Measurements from ENCODE around the gene KLK1. TPM values are rescaled to one million over a fixed set of nuclear protein-coding genes. Genes with fewer than 3 reads are reported as not detected.

KLK1 gene
- total RNA-seq, 1 donor from 2014 or later: not detected

- DNase-seq (ENCODE audit: low spot score, unreplicated experiment): no peak
- Mint-ChIP-seq H3K36me3 (ENCODE audit: insufficient read depth) (no peaks in the 10 kb centered on the region), H3K4me1 (ENCODE audit: low read depth) (peaks cover 6% of the 10 kb centered on the region), H3K27me3 (peaks cover 89% of the 10 kb centered on the region), H3K27ac (no peak overlapping the region), H3K9me3 (ENCODE audit: low read depth) (no peaks in the 10 kb centered on the region), H3K4me3 (ENCODE audit: low read depth) (no peak overlapping the region)
- no peak for TF ChIP-seq CTCF (IDR thresholded peaks at IDR 0.05; ENCODE audit: unreplicated experiment)
These were observed 4.0 kb downstream of the KLK1 start for GRCh38 chr19:50819636-50820035.

GRCh38 chr19:50818859-50819472, 4.6 kb downstream of the KLK1 start:
- Mint-ChIP-seq H3K9me3 (ENCODE audit: low read depth) (no peaks in the 10 kb centered on the region), H3K27me3 (peaks cover 91% of the 10 kb centered on the region), H3K36me3 (ENCODE audit: insufficient read depth) (no peaks in the 10 kb centered on the region), H3K4me1 (ENCODE audit: low read depth) (peaks cover 6% of the 10 kb centered on the region), H3K4me3 (ENCODE audit: low read depth) (no peak overlapping the region), H3K27ac (no peak overlapping the region)
- TF ChIP-seq CTCF (IDR thresholded peaks at IDR 0.05; ENCODE audit: unreplicated experiment): no peak
- no peak for DNase-seq (ENCODE audit: low spot score, unreplicated experiment)

GRCh38 chr19:50817941-50818858, 5.4 kb downstream of the KLK1 start:
- DNase-seq (ENCODE audit: low spot score, unreplicated experiment): peak; percentile 49
- H3K36me3 Mint-ChIP-seq (ENCODE audit: insufficient read depth): no peaks in the 10 kb centered on the region
- TF ChIP-seq CTCF (IDR thresholded peaks at IDR 0.05; ENCODE audit: unreplicated experiment): no peak
- peaks cover 6% of the 10 kb centered on the region for H3K4me1 Mint-ChIP-seq (ENCODE audit: low read depth)
- H3K9me3 Mint-ChIP-seq (ENCODE audit: low read depth): no peaks in the 10 kb centered on the region
- H3K4me3 Mint-ChIP-seq (ENCODE audit: low read depth): peak overlapping the region; percentile 35
- no peak overlapping the region for H3K27ac Mint-ChIP-seq
- peaks cover 92% of the 10 kb centered on the region for H3K27me3 Mint-ChIP-seq

GRCh38 chr19:50815439-50815838, 8.1 kb downstream of the KLK1 start:
- no peak for TF ChIP-seq CTCF (IDR thresholded peaks at IDR 0.05; ENCODE audit: unreplicated experiment)
- H3K27me3 Mint-ChIP-seq: peaks cover 87% of the 10 kb centered on the region
- peaks cover 3% of the 10 kb centered on the region for H3K4me1 Mint-ChIP-seq (ENCODE audit: low read depth)
- no peak overlapping the region for H3K27ac Mint-ChIP-seq
- H3K36me3 Mint-ChIP-seq (ENCODE audit: insufficient read depth): no peaks in the 10 kb centered on the region
- no peak overlapping the region for H3K4me3 Mint-ChIP-seq (ENCODE audit: low read depth)
- no peak for DNase-seq (ENCODE audit: low spot score, unreplicated experiment)
- peaks cover 2% of the 10 kb centered on the region for H3K9me3 Mint-ChIP-seq (ENCODE audit: low read depth)

GRCh38 chr19:50814883-50815282, 8.7 kb downstream of the KLK1 start:
- H3K27me3 Mint-ChIP-seq: peaks cover 85% of the 10 kb centered on the region
- H3K4me3 Mint-ChIP-seq (ENCODE audit: low read depth): no peak overlapping the region
- peaks cover 4% of the 10 kb centered on the region for H3K9me3 Mint-ChIP-seq (ENCODE audit: low read depth)
- TF ChIP-seq CTCF (IDR thresholded peaks at IDR 0.05; ENCODE audit: unreplicated experiment): no peak
- DNase-seq (ENCODE audit: low spot score, unreplicated experiment): no peak
- H3K4me1 Mint-ChIP-seq (ENCODE audit: low read depth): no peaks in the 10 kb centered on the region
- no peaks in the 10 kb centered on the region for H3K36me3 Mint-ChIP-seq (ENCODE audit: insufficient read depth)
- no peak overlapping the region for H3K27ac Mint-ChIP-seq

All from progenitor cell of endocrine pancreas (in vitro differentiated cells).